Stimulated activated CD8-positive, alpha-beta memory T cell treated with anti-CD3 and anti-CD28 coated beads, Interleukin-15, amount 100 ng/mL, for 48 hours (primary cell): ENCODE data around the gene C1QL3.

Source experiments
- DNase-seq, 2 donors: peaks; one replicate each; pipeline ENCODE4 v3.0.0-alpha.2; 2020; ENCODE audit warnings: low read depth in 2 of 2

C1QL3 gene

GRCh38 chr10:16521311-16522016 lies at the start of gene C1QL3:
Gene C1QL3 (minus strand): TSS chr10:16521879. CDS start chr10:16521065, 814 bp downstream.
- DNase-seq = no peak

DNA sequence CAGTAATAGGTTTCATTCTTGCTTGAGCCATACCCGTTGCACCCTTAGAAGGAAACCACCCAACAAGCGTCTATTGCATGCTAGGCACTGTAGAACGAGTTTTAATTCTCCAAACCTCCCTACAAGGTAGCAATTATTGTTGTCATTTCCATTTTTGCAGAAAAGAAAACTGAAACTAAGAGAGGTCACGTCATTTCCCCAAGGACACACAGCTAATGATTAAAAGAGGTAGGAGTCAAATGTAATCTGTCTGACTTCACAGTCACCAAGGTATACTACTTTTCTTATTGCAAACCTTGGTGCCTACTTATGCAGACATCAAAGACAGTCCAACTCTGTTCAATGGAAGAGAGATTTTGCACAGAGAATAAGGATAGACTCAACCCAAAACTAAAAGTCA lies 49.1 kb upstream of the C1QL3 start:
- DNase-seq = no peak

DNA sequence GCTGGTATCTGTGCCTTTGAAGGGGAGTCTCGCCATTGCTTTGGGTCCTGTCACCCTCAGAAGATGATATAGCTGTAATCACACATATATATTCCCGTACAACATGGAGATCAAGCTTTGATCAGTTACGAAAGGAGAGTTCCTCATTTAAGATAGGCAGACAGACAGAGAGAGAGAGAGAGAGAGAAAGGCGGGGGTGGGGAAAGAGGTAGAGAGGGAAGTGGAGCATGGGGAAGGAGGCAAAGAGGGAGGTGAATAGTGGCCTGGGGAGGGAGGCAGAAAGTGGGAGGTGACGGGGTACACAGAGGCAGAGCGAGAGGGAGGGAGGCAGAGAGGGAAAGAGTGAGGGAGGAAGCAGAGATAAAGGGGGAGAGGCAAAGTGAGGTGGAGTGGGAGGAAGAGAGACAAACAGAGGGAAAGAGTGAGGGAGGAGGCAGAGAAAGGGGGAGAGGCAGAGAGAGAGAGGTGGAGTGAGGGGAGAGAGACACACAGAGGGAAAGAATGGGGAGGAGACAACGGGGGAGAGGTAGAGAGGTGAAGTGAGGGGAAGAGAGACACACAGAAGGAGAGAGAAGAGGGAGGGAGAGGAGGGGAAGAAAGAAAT lies 44.6 kb upstream of the C1QL3 start:
- no peak for DNase-seq

DNA sequence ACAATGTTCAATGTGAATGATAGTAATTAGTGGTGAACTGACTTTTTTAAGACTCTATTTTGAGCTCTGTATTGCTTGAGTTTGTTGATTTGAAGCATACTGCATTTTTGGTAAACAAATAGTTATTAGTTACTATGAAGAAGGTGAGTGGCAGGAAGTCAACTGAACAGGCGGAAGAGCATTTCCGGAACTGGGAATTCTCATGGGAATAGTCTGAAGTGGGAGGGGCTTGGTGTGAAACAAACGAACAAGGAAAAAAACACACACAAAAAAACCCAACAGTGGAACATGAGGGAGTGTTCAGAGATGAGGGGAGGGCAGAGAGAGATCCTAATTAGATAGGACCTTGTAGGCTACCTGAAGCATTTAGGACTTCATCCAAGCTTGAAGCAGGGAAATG lies 43.9 kb upstream of the C1QL3 start:
- no peak for DNase-seq

GRCh38 chr10:16562891-16563290 lies 41.2 kb upstream of the C1QL3 start:
- DNase-seq = no peak

DNA sequence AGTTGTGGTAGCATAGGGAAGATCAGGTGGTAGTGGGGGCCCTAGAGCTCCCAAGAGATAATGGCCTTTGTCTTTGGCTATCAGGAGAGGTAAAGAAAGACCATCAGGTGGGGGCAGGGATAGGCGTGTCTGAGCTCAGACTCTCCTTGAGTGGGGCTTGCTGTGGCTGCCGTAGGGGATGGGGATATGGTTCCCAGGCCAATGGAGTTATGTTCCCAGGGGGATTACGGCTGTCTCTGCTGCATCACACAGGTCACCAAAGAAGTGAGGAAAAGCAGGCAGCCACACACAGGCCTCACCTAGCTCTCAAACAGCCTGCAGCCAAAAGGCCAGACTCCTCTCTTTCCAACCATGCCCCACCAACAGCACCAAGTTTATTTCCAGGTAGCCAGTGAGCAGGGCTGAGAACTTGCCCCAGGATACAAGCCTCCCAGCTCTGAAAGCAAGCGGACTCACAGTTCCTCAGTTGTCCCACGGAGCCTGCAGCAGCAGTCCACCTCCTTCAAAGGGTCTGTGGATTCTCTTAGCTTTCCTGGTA lies 37.6 kb upstream of the C1QL3 start:
- no peak for DNase-seq

GRCh38 chr10:16547973-16548372 lies 26.3 kb upstream of the C1QL3 start:
- no peak for DNase-seq

GRCh38 chr10:16545116-16545736 lies 23.5 kb upstream of the C1QL3 start:
- DNase-seq = no peak

DNA sequence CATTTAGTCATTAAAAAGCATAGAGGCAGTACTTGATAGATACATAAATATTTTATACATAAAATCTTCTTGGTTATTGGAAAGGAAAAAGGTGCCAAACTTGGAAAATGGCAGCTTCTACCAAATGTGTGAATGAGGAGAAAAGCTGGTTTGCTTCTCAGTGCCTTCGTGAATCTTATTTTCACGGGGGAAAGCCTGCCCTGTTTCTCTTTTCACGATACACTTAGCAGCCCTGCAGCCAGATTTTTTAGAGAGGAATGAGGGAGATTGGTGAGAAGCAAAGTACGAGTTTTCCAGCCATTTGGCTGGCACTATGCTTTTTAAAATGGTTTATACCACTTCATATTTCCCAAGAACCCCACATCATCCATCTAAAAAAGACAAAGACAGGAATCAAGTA lies 22.9 kb upstream of the C1QL3 start:
- no peak for DNase-seq

DNA sequence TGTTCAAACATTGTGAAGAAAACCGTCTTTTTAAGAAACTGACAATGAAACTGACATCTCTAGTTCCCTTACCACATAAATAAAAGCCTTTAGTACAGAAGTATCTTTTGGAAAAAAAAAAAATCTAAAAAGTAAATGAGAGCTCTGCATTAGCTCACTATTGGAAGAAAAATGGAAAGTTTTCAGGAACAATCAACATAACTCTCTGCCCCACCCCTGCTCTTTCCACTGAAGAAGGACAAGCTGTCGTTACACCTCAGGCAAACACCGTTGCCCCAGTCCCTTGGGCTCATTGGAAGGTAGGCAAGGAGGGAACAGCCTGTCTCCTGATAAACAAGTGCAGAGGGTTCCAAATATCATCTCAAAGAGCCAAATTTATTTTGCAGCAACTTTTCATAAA lies 22.4 kb upstream of the C1QL3 start:
- DNase-seq = no peak

DNA sequence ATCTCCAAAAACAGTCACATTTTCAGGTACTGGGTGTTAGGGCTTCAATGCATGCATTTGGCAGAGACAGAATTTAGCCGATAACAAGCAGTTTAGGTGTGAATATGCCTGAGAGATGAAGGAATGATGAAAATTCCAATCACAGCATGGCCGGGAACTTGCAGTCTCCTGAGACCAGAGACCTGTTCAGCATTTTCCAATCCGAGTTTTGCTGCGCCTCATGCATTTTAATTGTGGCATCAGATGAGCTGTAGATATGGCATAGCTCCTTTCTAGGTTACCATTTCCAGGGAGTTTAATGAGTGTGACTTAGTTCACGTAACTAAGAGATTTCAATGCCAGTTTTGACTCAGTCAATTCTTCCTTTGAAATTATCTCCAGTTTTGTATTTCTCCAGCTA lies 14.5 kb upstream of the C1QL3 start:
- no peak for DNase-seq

GRCh38 chr10:16529853-16530252 lies 8.2 kb upstream of the C1QL3 start:
- DNase-seq = no peak

GRCh38 chr10:16527452-16527851 lies 5.8 kb upstream of the C1QL3 start:
- DNase-seq = no peak

- peak in 1 of 2 donors; percentile 20 for DNase-seq
Measured at GRCh38 chr10:16520900-16521299, 779 bp downstream of the C1QL3 start.

DNA sequence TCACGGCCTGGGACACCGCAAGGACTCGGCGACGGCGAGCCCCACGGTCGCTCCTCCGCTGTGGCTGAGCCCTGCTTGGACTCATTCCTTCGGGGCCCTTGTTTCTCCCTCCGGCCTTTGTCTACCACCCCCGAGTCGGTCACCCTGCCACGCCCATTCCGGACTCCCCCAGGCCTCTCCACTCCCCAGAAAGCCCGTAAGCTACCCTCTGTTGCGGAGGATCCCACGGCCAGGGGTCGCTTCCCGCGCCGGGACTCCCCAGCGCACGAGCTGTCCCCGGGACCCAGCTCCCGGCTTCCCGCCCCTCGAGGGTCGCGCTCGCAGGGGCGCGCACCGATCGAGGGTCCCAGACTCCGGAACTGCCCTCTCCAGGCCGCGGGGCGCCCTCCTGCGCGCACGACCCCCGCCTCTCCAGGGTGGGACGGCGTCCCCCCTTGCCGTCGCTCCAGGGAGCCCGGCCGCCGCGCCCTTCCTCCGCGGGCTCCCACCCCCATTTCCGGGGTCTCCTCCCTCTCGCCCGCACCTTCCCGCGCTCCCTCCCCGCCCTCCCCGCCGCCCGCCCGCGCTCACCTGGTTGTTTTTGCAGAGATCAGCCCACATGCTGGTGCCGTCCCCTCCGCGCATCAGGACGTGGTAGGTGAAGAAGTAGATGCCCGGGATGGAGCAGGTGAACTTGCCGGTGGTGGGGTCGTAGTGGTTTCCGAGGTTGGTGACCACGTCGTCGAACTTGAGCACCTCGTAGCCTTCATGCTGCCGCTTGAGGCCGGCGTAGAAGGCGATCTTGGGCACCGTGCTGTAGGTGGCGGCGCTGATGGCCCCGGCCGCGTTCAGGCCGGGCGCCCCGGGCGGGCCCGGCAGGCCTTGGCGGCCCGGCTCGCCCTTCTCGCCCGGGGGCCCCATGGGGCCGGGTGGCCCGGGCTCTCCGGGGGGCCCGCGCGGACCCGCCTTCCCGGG lies 1.5 kb downstream of the C1QL3 start:
- no peak for DNase-seq

- no peak for DNase-seq
Measured at GRCh38 chr10:16519250-16519907, 2.3 kb downstream of the C1QL3 start.

GRCh38 chr10:16518822-16519221 lies 2.9 kb downstream of the C1QL3 start:
- no peak for DNase-seq

- DNase-seq = no peak
Measured at GRCh38 chr10:16510843-16511242, 10.8 kb downstream of the C1QL3 start.

DNA sequence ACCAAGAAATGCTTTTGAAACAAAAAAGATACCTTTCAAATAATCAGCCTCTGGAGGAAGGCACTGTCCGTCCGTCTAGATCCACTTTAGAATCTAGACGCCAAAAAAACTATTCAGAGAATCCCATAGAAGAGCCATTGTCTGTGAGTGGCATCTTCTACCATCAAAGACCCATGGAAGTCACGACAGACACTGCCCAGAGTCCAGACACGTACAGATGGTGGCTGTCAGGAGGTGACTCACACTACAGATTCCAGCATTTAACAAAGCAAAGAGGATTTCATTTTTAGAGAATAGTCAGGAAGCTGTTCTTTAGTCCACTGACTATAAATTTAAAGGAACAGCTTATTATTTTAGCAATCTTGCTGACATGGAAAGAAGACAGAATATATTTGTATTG lies 11.7 kb downstream of the C1QL3 start:
- DNase-seq = no peak

- no peak for DNase-seq
Measured at GRCh38 chr10:16505161-16505560, 16.5 kb downstream of the C1QL3 start.

GRCh38 chr10:16497911-16498310 lies 23.8 kb downstream of the C1QL3 start:
- no peak for DNase-seq
